GM21786 (cell line): ENCODE measurements around the gene MFAP3L.
A peak's percentile ranks its signal among the peaks of the same experiment; 100 is the strongest.

Experiments
- ATAC-seq: cut with Tn5 transposase; IDR thresholded peaks from one replicate; pipeline ENCODE4 v1.9.1; 2021; ENCODE audit not compliant: unreplicated experiment

The MFAP3L gene

GRCh38 chr4:170022211-170022610 is 4.0 kb downstream of the MFAP3L start:
- no peak for ATAC-seq

GRCh38 chr4:170017252-170017651 is 8.9 kb downstream of the MFAP3L start:
- no peak for ATAC-seq

GRCh38 chr4:170015285-170015684 is 10.9 kb downstream of the MFAP3L start:
- no peak for ATAC-seq

- no peak for ATAC-seq
These were observed 11.7 kb downstream of the MFAP3L start for GRCh38 chr4:170014359-170015011.

- no peak for ATAC-seq
These were observed 13.6 kb downstream of the MFAP3L start for GRCh38 chr4:170012629-170012958.

- no peak for ATAC-seq
These were observed 14.1 kb downstream of the MFAP3L start for GRCh38 chr4:170011921-170012628.

GRCh38 chr4:170009291-170009690 is 16.9 kb downstream of the MFAP3L start:
- no peak for ATAC-seq

GRCh38 chr4:170008801-170009200 is 17.4 kb downstream of the MFAP3L start:
- no peak for ATAC-seq

- ATAC-seq, result peak; percentile 71
These were observed 17.8 kb downstream of the MFAP3L start for GRCh38 chr4:170008371-170008770.

GRCh38 chr4:170007113-170007512 is 19.1 kb downstream of the MFAP3L start:
- ATAC-seq, result no peak

GRCh38 chr4:170005472-170005871 is 20.7 kb downstream of the MFAP3L start:
- ATAC-seq, result no peak

- ATAC-seq, result no peak
These were observed 21.4 kb downstream of the MFAP3L start for GRCh38 chr4:170004651-170005295.

GRCh38 chr4:170003071-170004070 is 22.8 kb downstream of the MFAP3L start:
- ATAC-seq, result no peak

GRCh38 chr4:170001745-170002267 is 24.4 kb downstream of the MFAP3L start:
- no peak for ATAC-seq

GRCh38 chr4:170001011-170001744 is 25.0 kb downstream of the MFAP3L start:
- no peak for ATAC-seq

GRCh38 chr4:169999923-170000322 is 26.3 kb downstream of the MFAP3L start:
- ATAC-seq, result no peak

- ATAC-seq, result no peak
These were observed 27.2 kb downstream of the MFAP3L start for GRCh38 chr4:169998981-169999380.

GRCh38 chr4:169996379-169997240 is 29.6 kb downstream of the MFAP3L start:
- no peak for ATAC-seq

GRCh38 chr4:169993531-169993930 is 32.7 kb downstream of the MFAP3L start:
- ATAC-seq, result no peak
